ENCODE results near the gene BEND2.

Gene BEND2

DNA sequence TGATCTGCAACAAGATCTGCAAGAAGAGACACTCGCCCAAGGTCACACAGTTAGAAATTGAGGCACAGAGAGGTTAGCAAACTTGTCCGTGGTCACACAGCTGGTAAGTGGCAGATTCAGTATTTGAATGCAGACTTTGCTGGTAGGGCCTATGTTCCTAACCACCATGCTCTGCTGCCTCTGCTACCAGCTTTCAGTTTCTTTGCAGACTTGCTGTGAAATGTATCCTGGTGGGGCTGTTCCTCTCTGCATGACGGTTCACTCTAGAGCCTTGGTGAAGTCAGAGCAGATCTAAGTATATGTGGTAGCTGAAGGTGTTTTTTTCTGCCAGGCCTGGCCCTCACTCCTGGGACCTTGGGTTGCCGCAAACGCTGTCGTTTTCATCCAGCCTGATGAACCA, 87.1 kb downstream of the BEND2 start:
- DNase-seq, result no peak

GRCh38 chrX:18129690-18130089, 91.0 kb downstream of the BEND2 start:
- no peak for DNase-seq

DNA sequence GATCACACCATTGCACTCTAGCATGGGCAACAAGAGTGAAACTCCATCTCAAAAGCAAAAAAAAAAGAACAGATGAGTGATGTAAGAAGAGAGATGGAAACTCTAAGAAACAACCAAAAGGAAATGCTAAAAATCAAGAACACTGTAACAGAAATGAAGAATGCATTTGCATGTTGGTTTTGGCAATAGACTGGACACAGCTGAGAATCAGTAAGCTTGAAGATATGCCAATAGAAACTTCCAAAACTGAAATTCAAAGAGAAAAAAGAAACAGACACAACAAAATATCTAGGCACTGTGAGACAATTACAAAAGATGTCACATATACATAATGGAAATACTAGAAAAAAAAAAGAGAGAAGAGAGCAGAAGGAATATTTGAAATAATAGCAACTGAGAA, 93.7 kb downstream of the BEND2 start:
- DNase-seq, result no peak

DNA sequence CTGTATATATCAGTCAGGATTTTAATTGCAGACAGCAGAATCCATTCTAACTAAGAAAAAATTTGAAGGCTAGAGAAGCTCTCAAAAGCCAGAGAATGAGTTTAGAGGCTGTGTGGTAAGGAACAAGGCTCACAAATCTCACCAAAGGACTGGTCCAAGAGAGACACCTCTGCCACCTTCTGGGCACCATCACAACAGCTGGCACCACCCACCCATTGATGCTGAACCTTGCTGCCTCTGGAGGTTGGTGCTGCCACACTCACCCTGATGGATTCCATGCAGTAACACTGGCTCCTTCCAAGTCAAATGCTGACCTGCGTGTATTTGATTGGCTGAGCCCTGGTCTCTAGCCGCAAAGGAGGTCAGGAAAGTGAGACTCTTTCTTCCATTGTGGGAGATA, 100.8 kb downstream of the BEND2 start:
- DNase-seq, result no peak

All from inflammatory macrophage treated with lipopolysaccharide for 4 hours (primary cell).